Activated CD8-positive, alpha-beta T cell treated with anti-CD3 and anti-CD28 coated beads for 36 hours (primary cell): ENCODE results near the gene HES1. TPM values are rescaled to one million over a fixed set of nuclear protein-coding genes. Genes with fewer than 3 reads are reported as not detected.

Experiments used
- ATAC-seq: fragments of 200-7000 bp; cut with Tn5 transposase; one replicate; pipeline ENCODE4 v1.10.0; 2021; ENCODE audit warnings: mild to moderate bottlenecking, moderate library complexity
- CTCF ChIA-PET: fragments of 350-600 bp; sonication (Branson Sonifier 250); formaldehyde crosslinking; loops from one replicate; lab custom pipeline; 2021; ENCODE audit warnings: antibody characterized with exemption; lab: Charles Lee
- POLR2A ChIA-PET: fragments of 350-600 bp; sonication (Branson Sonifier 250); formaldehyde crosslinking; loops from one replicate; lab custom pipeline; 2021; ENCODE audit warnings: antibody characterized with exemption; lab: Charles Lee
- DNase-seq: peaks from one replicate; pipeline ENCODE4 v3.0.0-alpha.2; 2020
- H3K27ac Mint-ChIP-seq: one replicate; pipeline ENCODE4 v1.8.0; 2021; ENCODE audit warnings: mild to moderate bottlenecking, mixed read lengths
- H3K27me3 Mint-ChIP-seq: one replicate; pipeline ENCODE4 v1.8.0; 2021; ENCODE audit warnings: mixed read lengths
- H3K36me3 Mint-ChIP-seq: one replicate; pipeline ENCODE4 v1.8.0; 2021; ENCODE audit warnings: low read depth, mixed read lengths
- H3K4me1 Mint-ChIP-seq: one replicate; pipeline ENCODE4 v1.8.0; 2021; ENCODE audit warnings: low read depth, mixed read lengths
- H3K4me3 Mint-ChIP-seq: one replicate; pipeline ENCODE4 v1.8.0; 2021; ENCODE audit warnings: mild to moderate bottlenecking, moderate library complexity, mixed read lengths
- H3K9me3 Mint-ChIP-seq: one replicate; pipeline ENCODE4 v1.8.0; 2021; ENCODE audit warnings: mixed read lengths
- CTCF ChIP-seq: fragments of 200-600 bp; IDR thresholded peaks from one replicate; pipeline ENCODE4 v1.8.0; 2022; ENCODE audit warnings: antibody characterized with exemption, mild to moderate bottlenecking
- intact Hi-C: fragments of 100-400 bp; cut with micrococcal nuclease; formaldehyde crosslinking; loops from one replicate; pipeline ENCODE4 v1.10.0; 2022
- total RNA-seq, 2 experiments: library from RNA; stranded (reverse); gene quantifications; one replicate each; pipeline ENCODE4 v1.2.3, GENCODE V29; 2021

HES1 gene
- total RNA-seq, 2 experiments from 2014 or later, result not detected

- DNase-seq (no peak), ATAC-seq (no peak)
- no peaks in the 10 kb centered on the region for H3K9me3 Mint-ChIP-seq
- TF ChIP-seq CTCF, result no peak
- H3K36me3 Mint-ChIP-seq, result no peaks in the 10 kb centered on the region
- no peaks in the 10 kb centered on the region for H3K27me3 Mint-ChIP-seq
- intact Hi-C loops, result no loop called here
- H3K4me1 Mint-ChIP-seq, result no peaks in the 10 kb centered on the region
- POLR2A ChIA-PET, result no interaction called here
- H3K27ac Mint-ChIP-seq, result no peak overlapping the region
- CTCF ChIA-PET, result no interaction called here
- no peak overlapping the region for H3K4me3 Mint-ChIP-seq
Observed at GRCh38 chr3:194180570-194180969, 44.6 kb downstream of the HES1 start.

GRCh38 chr3:194181612-194182529, 45.9 kb downstream of the HES1 start:
- intact Hi-C loops, result no loop called here
- TF ChIP-seq CTCF, result no peak
- Mint-ChIP-seq H3K9me3 (no peaks in the 10 kb centered on the region), H3K4me3 (no peak overlapping the region), H3K4me1 (no peaks in the 10 kb centered on the region), H3K27me3 (no peaks in the 10 kb centered on the region), H3K36me3 (no peaks in the 10 kb centered on the region), H3K27ac (no peak overlapping the region)
- ChIA-PET POLR2A (interaction anchor here (1.1 kb wide), 1 partner anchor 134 kb away, joined by 3 read pairs; no protein-coding TSS in a partner anchor), CTCF (no interaction called here)
- DNase-seq (no peak), ATAC-seq (no peak)

- intact Hi-C loops, result no loop called here
- H3K4me1 Mint-ChIP-seq, result no peaks in the 10 kb centered on the region
- H3K27ac Mint-ChIP-seq, result no peak overlapping the region
- ATAC-seq (no peak), DNase-seq (no peak)
- ChIA-PET CTCF (no interaction called here), POLR2A (interaction anchor here (1.1 kb wide), 1 partner anchor 132 kb away, joined by 3 read pairs; no protein-coding TSS in a partner anchor)
- no peak for TF ChIP-seq CTCF
- H3K36me3 Mint-ChIP-seq, result no peaks in the 10 kb centered on the region
- no peaks in the 10 kb centered on the region for H3K27me3 Mint-ChIP-seq
- no peak overlapping the region for H3K4me3 Mint-ChIP-seq
- no peaks in the 10 kb centered on the region for H3K9me3 Mint-ChIP-seq
Observed at GRCh38 chr3:194183271-194183670, 47.3 kb downstream of the HES1 start.

GRCh38 chr3:194184265-194184751, 48.4 kb downstream of the HES1 start:
- ChIA-PET CTCF (interaction anchor here (1.5 kb wide), 1 partner anchor 74 kb away, joined by 4 read pairs; no protein-coding TSS in a partner anchor), POLR2A (no interaction called here)
- Mint-ChIP-seq H3K4me1 (no peaks in the 10 kb centered on the region), H3K9me3 (no peaks in the 10 kb centered on the region), H3K27me3 (no peaks in the 10 kb centered on the region), H3K4me3 (no peak overlapping the region), H3K36me3 (no peaks in the 10 kb centered on the region), H3K27ac (no peak overlapping the region)
- TF ChIP-seq CTCF, result no peak
- no peak for DNase-seq
- ATAC-seq, result no peak
- intact Hi-C loops, result no loop called here

- Mint-ChIP-seq H3K27me3 (no peaks in the 10 kb centered on the region), H3K4me1 (no peaks in the 10 kb centered on the region), H3K27ac (no peak overlapping the region), H3K36me3 (no peaks in the 10 kb centered on the region), H3K4me3 (no peak overlapping the region), H3K9me3 (no peaks in the 10 kb centered on the region)
- no peak for DNase-seq
- ChIA-PET POLR2A (no interaction called here), CTCF (interaction anchor here (1.5 kb wide), 1 partner anchor 73 kb away, joined by 4 read pairs; no protein-coding TSS in a partner anchor)
- ATAC-seq, result no peak
- TF ChIP-seq CTCF, result no peak
- intact Hi-C loops, result no loop called here
Observed at GRCh38 chr3:194184801-194185200, 48.9 kb downstream of the HES1 start.
